Suprapubic skin (tissue), 4 donors: ENCODE measurements around the gene ESRP2. TPM values are rescaled to one million over a fixed set of nuclear protein-coding genes. Genes with fewer than 3 reads are reported as not detected.

ENCODE experiments used
- DNase-seq, 2 donors: peaks; one replicate each; pipeline ENCODE4 v3.0.0-alpha.2; 2019; ENCODE audit warnings: low spot score in 2 of 2
- H3K27ac ChIP-seq: fragments of 200-600 bp; sonication (generic); one replicate; pipeline ENCODE4 v1.5.1; 2019
- H3K27me3 ChIP-seq: fragments of 200-600 bp; sonication (generic); one replicate; pipeline ENCODE4 v1.5.1; 2019
- H3K36me3 ChIP-seq: fragments of 200-600 bp; sonication (generic); one replicate; pipeline ENCODE4 v1.5.1; 2019
- H3K4me1 ChIP-seq: fragments of 200-600 bp; sonication (generic); one replicate; pipeline ENCODE4 v1.5.1; 2019
- H3K4me3 ChIP-seq: fragments of 200-600 bp; sonication (generic); one replicate; pipeline ENCODE4 v1.5.1; 2019; ENCODE audit warnings: mild to moderate bottlenecking
- H3K9me3 ChIP-seq: fragments of 200-600 bp; sonication (generic); one replicate; pipeline ENCODE4 v1.5.1; 2019
- CTCF ChIP-seq, 2 donors: fragments of 200-600 bp in 1 of 2; fragments of 450-650 bp in 1 of 2; sonication (generic) in 1 of 2; IDR thresholded peaks; one replicate each; pipeline ENCODE4 v1.5.1; 2016 to 2019; ENCODE audit warnings: antibody characterized with exemption in 2 of 2, mild to moderate bottlenecking in 1 of 2, moderate library complexity in 1 of 2
- EP300 ChIP-seq: sonication (generic); formaldehyde crosslinking; IDR thresholded peaks from one replicate; pipeline ENCODE4 v1.6.1; 2017; ENCODE audit warnings: antibody characterized with exemption
- POLR2A ChIP-seq, 2 donors: fragments of 450-650 bp; IDR thresholded peaks; one replicate each; pipeline ENCODE4 v1.6.1; 2017; ENCODE audit warnings: antibody characterized with exemption in 2 of 2, mild to moderate bottlenecking in 2 of 2, moderate library complexity in 2 of 2
- POLR2AphosphoS5 ChIP-seq, 3 donors: sonication (generic); formaldehyde crosslinking; IDR thresholded peaks; one replicate each; pipeline ENCODE4 v1.6.1; 2017; ENCODE audit warnings: antibody characterized with exemption in 3 of 3
- whole genome bisulfite sequencing: methylation state at CpG from one replicate; pipeline ENCODE4 v1.1.5; 2018; 5-methylcytosine and 5-hydroxymethylcytosine counted together
- total RNA-seq, 4 donors: library from RNA; depleted of rRNA; stranded (reverse); fragments of >200 nt; gene quantifications; one replicate each; pipeline ENCODE4 v1.1.0, GENCODE V29; 2016

The ESRP2 gene
- total RNA-seq, 4 donors from 2014 or later: 77.0 to 133 (median 99.7) TPM

- DNase-seq: no peak
Observed at GRCh38 chr16:68267612-68268405, 31.9 kb upstream of the ESRP2 start.

GRCh38 chr16:68265078-68265920 is 29.4 kb upstream of the ESRP2 start:
- H3K4me3 ChIP-seq: peak overlapping the region; percentile 83

More at GRCh38 chr16:68267612-68268405, 31.9 kb upstream of the ESRP2 start:
- Histone ChIP-seq H3K27ac (no peak overlapping the region), H3K4me1 (peaks cover 44% of the 10 kb centered on the region), H3K9me3 (no peaks in the 10 kb centered on the region), H3K36me3 (no peaks in the 10 kb centered on the region), H3K4me3 (no peak overlapping the region), H3K27me3 (no peaks in the 10 kb centered on the region)
- TF ChIP-seq EP300: no peak
- TF ChIP-seq CTCF (IDR thresholded peaks at IDR 0.05): no peak
- no peak for TF ChIP-seq POLR2AphosphoS5 (IDR thresholded peaks at IDR 0.05)
- TF ChIP-seq POLR2A (IDR thresholded peaks at IDR 0.05): no peak
- 66% methylated on average over 6 of the region's 6 CpGs for WGBS

DNA sequence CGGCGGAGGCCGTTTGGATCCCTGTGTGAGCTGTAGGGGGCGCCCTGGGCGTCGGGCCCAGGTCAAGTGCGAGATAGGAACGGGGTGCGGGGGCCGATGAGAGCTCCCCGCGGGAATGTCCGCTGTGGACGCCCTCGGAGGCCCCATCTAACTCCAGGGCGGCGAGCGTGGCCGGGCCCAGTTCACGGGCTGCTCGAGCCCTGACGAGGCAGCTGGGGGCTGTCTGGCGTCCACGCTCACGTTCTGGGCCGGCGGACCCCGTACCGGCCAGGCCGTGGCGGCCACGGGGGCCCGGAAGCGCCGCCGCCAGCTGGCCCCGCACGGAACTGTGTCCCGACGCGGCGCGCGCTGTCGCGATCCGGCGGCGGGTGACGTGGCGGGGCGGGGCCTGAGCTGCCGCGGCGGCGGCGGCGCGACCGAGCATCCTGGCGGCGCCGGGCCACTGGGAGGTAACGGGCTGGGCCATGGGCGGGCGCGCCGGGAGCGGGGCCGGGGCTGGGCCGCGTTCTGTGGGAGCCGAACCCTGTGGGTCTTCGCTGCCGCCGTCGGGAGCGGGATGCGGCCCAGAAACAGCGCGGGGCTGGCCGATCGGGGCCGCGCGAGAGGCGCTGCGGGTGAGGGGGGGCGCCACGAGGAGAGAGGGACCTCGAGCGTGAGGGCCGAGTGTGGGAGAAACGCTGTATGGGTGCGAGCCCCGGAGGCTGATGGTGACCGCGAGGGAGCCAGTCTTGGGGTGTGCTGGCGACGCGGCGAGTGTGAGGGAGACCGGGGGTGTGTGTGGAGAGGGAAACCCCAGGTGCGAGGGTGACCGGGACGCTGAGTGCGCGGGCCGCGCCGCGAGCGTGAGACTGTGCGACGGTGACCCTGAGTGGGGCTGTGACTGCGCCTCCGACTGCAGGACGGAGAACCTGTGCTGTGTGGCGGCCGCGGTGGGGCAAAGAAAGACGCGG is 28.5 kb upstream of the ESRP2 start, which contains the start of gene SLC7A6:
SLC7A6 (plus strand) TSS at position 399 of the 950 bp plus-strand sequence. CDS start 10,201 bp downstream, outside the sequence.
- WGBS: 0% methylated on average over 23 of the region's 123 CpGs
- Histone ChIP-seq H3K9me3 (no peaks in the 10 kb centered on the region), H3K27ac (peak within 1 kb of the TSS; percentile 94), H3K4me3 (peak within 1 kb of the TSS; percentile 83), H3K27me3 (no peaks in the 10 kb centered on the region), H3K4me1 (peaks cover 36% of the 10 kb centered on the region), H3K36me3 (peaks cover 13% of the 10 kb centered on the region)
- TF ChIP-seq EP300 (no peak), POLR2AphosphoS5 (IDR thresholded peaks at IDR 0.05) (peak in 2 of 3 donors; percentile 14 to 30), POLR2A (IDR thresholded peaks at IDR 0.05) (peak in 1 of 2 donors; percentile 76), CTCF (IDR thresholded peaks at IDR 0.05) (peak; percentile 20 to 76)
- peak; percentile 88 for DNase-seq

More at GRCh38 chr16:68265078-68265920, 29.4 kb upstream of the ESRP2 start:
- H3K27ac ChIP-seq: peak overlapping the region; percentile 94
- TF ChIP-seq EP300 (no peak), POLR2A (IDR thresholded peaks at IDR 0.05) (no peak), POLR2AphosphoS5 (IDR thresholded peaks at IDR 0.05) (no peak), CTCF (IDR thresholded peaks at IDR 0.05) (no peak)
- DNase-seq: peak in 1 of 2 donors; percentile 83
- WGBS: 2% methylated on average over 22 of the region's 23 CpGs
- no peaks in the 10 kb centered on the region for H3K27me3 ChIP-seq
- H3K9me3 ChIP-seq: no peaks in the 10 kb centered on the region
- peaks cover 4% of the 10 kb centered on the region for H3K36me3 ChIP-seq
- H3K4me1 ChIP-seq: peaks cover 36% of the 10 kb centered on the region

- TF ChIP-seq POLR2AphosphoS5 (IDR thresholded peaks at IDR 0.05) (no peak), CTCF (IDR thresholded peaks at IDR 0.05) (no peak), EP300 (no peak), POLR2A (IDR thresholded peaks at IDR 0.05) (no peak)
- 52% methylated on average over 9 of the region's 11 CpGs for WGBS
- H3K27me3 ChIP-seq: no peaks in the 10 kb centered on the region
- DNase-seq: no peak
- H3K9me3 ChIP-seq: no peaks in the 10 kb centered on the region
- peaks cover 36% of the 10 kb centered on the region for H3K4me1 ChIP-seq
- H3K36me3 ChIP-seq: peaks cover 20% of the 10 kb centered on the region
- H3K27ac ChIP-seq: peak overlapping the region; percentile 94
- peak overlapping the region; percentile 83 for H3K4me3 ChIP-seq
Observed at GRCh38 chr16:68263559-68264127, 27.7 kb upstream of the ESRP2 start.
